ENCODE results near the gene SEM1.

- TF ChIP-seq CTCF (conservative IDR thresholded peaks at IDR 0.05; ENCODE audit: low read depth, low read length): no peak
- TF ChIP-seq EZH2phosphoT487 (IDR thresholded peaks at IDR 0.05; ENCODE audit: borderline replicate concordance, low read length): no peak
- no peak for TF ChIP-seq EZH2 (IDR thresholded peaks at IDR 0.05; ENCODE audit: low read length, unreplicated experiment)
These were observed 42.6 kb downstream of the SEM1 start for GRCh38 chr7:96667026-96667425.

Measured in PC-3 (cell line).